Panc1 (cell line): ENCODE data around the gene CASQ2.

Experiments
- CTCF ChIP-seq: fragments of 450-650 bp; IDR thresholded peaks from 2 replicates; pipeline ENCODE4 v1.5.1; 2017; ENCODE audit warnings: mild to moderate bottlenecking
- POLR2AphosphoS5 ChIP-seq: IDR thresholded peaks from 2 replicates; pipeline ENCODE4 v1.6.1; 2012; ENCODE audit warnings: mild to moderate bottlenecking, low read depth, low read length, moderate library complexity
- REST ChIP-seq, 2 experiments: IDR thresholded peaks; 2 replicates each; pipeline ENCODE4 v1.6.1; 2011 to 2012; ENCODE audit warnings: low read depth in 2 of 2, control low read depth in 1 of 2, low read length in 1 of 2, mild to moderate bottlenecking in 1 of 2, moderate library complexity in 1 of 2; ENCODE audit not compliant: insufficient read depth in 1 of 2
- SIN3A ChIP-seq: IDR thresholded peaks from 2 replicates; pipeline ENCODE4 v1.6.1; 2012; ENCODE audit warnings: low read depth, mild to moderate bottlenecking, low read length, moderate library complexity, borderline replicate concordance; ENCODE audit not compliant: insufficient read depth

- TF ChIP-seq CTCF, result no peak
- TF ChIP-seq POLR2AphosphoS5, result no peak
- TF ChIP-seq REST (IDR thresholded peaks at IDR 0.05; ENCODE audit: insufficient read depth in 1 of 2, low read depth in 2 of 2, low read length in 1 of 2), result no peak
- no peak for TF ChIP-seq SIN3A
Measured at GRCh38 chr1:115654663-115655305, 113.7 kb downstream of the CASQ2 start.
